Adrenal gland (tissue), 12 donors: ENCODE measurements around the gene SMURF1. TPM values are rescaled to one million over a fixed set of nuclear protein-coding genes. Genes with fewer than 3 reads are reported as not detected.

Experiments
- DNase-seq, 7 donors: peaks; one replicate each; pipeline ENCODE4 v3.0.0-alpha.2; 2019 to 2020
- H3K27ac ChIP-seq, 5 donors: fragments of 200-600 bp; sonication (generic) in 4 of 5; 1 replicate in 3 of 5; 2 replicates in 2 of 5; pipeline versions ENCODE4 v1.5.1 to v1.8.0; 2016 to 2020; ENCODE audit warnings: mild to moderate bottlenecking in 1 of 5
- H3K27me3 ChIP-seq: fragments of 200-600 bp; 2 replicates; pipeline ENCODE4 v1.8.0; 2021
- H3K36me3 ChIP-seq, 2 donors: fragments of 200-600 bp; replicated peaks in 1 of 2; 1 replicate in 1 of 2; 2 replicates in 1 of 2; pipeline versions ENCODE4 v1.5.1 to v1.8.0; 2018 to 2022
- H3K4me1 ChIP-seq, 2 donors: fragments of 200-600 bp; replicated peaks in 1 of 2; 1 replicate in 1 of 2; 2 replicates in 1 of 2; pipeline versions ENCODE4 v1.5.1 to v1.8.0; 2018 to 2021
- H3K4me3 ChIP-seq, 4 donors: fragments of 200-600 bp; sonication (generic) in 3 of 4; one replicate each; pipeline ENCODE4 v1.5.1; 2016 to 2018
- H3K9me3 ChIP-seq, 3 donors: fragments of 200-600 bp; sonication (generic) in 1 of 3; replicated peaks in 1 of 3; 1 replicate in 2 of 3; 2 replicates in 1 of 3; pipeline versions ENCODE4 v1.5.1 to v1.8.0; 2016 to 2021
- CTCF ChIP-seq, 6 experiments: fragments of 450-650 bp in 4 of 6; fragments of 200-600 bp in 2 of 6; sonication (generic) in 1 of 6; IDR thresholded peaks; 1 replicate in 5 of 6; 2 replicates in 1 of 6; pipeline versions ENCODE4 v1.5.1 to v1.8.0; 2016 to 2021; ENCODE audit warnings: antibody characterized with exemption in 6 of 6, mild to moderate bottlenecking in 2 of 6, moderate library complexity in 1 of 6
- POLR2A ChIP-seq, 2 donors: fragments of 450-650 bp; IDR thresholded peaks; one replicate each; pipeline ENCODE4 v1.6.1; 2017; ENCODE audit warnings: antibody characterized with exemption in 2 of 2, mild to moderate bottlenecking in 2 of 2, moderate library complexity in 1 of 2
- WGBS, 4 donors: extraction: QIAGEN DNeasy Blood & Tissue Kit in 2 of 4; methylation state at CpG; one replicate each; pipeline versions ENCODE4 v1.1.5 to v1.1.7; 2013 to 2017; 5-methylcytosine and 5-hydroxymethylcytosine counted together
- intact Hi-C, 2 donors: fragments of 100-400 bp; cut with DNase I; formaldehyde crosslinking; loops; one replicate each; pipeline versions ENCODE4 v1.14.1 to v1.15.0; 2022 to 2023
- polyA plus RNA-seq, 3 donors: library from polyadenylated mRNA; stranded (reverse); fragments of 200-250 nt in 2 of 3; fragments of 350-450 nt in 1 of 3; fragmentation: Illumina TruSeq in 1 of 3; extraction: RNeasy Lipid Tissue Mini Kit (QIAGEN cat#74804) in 1 of 3; gene quantifications; one replicate each; pipeline ENCODE4 v1.2.3, GENCODE V29; 2013 to 2014
- total RNA-seq, 9 donors: library from RNA; depleted of rRNA in 4 of 9; stranded (reverse); fragments of >200 nt in 4 of 9; fragments of 120-200 nt in 1 of 9; fragmentation: NEBNext Ultra II Directional in 1 of 9; extraction: Animal tissue kit (Norgen Biotek cat#: 25700) in 1 of 9; gene quantifications; one replicate each; pipeline versions ENCODE4 v1.1.0 to v1.2.4, GENCODE V29; 2013 to 2023
- donor health status: healthy with polysubstance abuse.
- donor health status: Bipolar disorder and iron deficiency.
- donor health status: DM: yes; HTN: yes; CAD: no.
- donor health status: DM: no; HTN: no; CAD: no.
- donor health status: DM: no; HTN: no; CAD: no.
- donor health status: DM: yes; HTN: yes; CAD: no.

SMURF1 gene
- total and polyA plus RNA-seq, 12 donors = 8.9 to 40.3 (median 22.3) TPM

DNA sequence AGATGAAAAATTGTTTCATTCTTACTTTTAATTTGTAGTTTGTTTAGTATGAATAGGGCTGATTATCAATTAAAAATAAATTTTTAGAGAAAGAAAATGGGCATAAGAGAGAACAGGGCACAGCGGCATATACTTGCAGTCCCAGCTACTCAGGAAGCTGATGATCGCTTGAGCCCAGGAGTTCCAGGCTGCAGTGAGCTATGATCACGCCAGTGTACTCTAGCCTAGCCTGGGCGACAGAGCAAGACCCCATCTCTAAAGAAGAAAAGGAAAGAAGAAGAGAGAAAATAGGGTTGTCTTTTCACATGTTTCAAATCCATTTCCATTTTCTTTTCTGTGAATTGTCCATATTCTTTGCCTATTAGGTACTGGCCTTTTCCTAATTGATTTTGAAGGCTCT lies 8.0 kb downstream of the SMURF1 start:
- Histone ChIP-seq H3K4me3 (no peak overlapping the region), H3K27ac (no peak overlapping the region), H3K4me1 (peaks cover 16 to 61% of the 10 kb centered on the region in 2 donors), H3K9me3 (no peaks in the 10 kb centered on the region), H3K27me3 (no peaks in the 10 kb centered on the region), H3K36me3 (no peaks in the 10 kb centered on the region)
- WGBS, 4 donors = 89 to 98% (median 94%) methylated on average over 4 of the region's 4 CpGs
- no peak for TF ChIP-seq POLR2A (IDR thresholded peaks at IDR 0.05)
- TF ChIP-seq CTCF (IDR thresholded peaks at IDR 0.05) = no peak
- DNase-seq = no peak
- intact Hi-C loops = no loop called here

DNA sequence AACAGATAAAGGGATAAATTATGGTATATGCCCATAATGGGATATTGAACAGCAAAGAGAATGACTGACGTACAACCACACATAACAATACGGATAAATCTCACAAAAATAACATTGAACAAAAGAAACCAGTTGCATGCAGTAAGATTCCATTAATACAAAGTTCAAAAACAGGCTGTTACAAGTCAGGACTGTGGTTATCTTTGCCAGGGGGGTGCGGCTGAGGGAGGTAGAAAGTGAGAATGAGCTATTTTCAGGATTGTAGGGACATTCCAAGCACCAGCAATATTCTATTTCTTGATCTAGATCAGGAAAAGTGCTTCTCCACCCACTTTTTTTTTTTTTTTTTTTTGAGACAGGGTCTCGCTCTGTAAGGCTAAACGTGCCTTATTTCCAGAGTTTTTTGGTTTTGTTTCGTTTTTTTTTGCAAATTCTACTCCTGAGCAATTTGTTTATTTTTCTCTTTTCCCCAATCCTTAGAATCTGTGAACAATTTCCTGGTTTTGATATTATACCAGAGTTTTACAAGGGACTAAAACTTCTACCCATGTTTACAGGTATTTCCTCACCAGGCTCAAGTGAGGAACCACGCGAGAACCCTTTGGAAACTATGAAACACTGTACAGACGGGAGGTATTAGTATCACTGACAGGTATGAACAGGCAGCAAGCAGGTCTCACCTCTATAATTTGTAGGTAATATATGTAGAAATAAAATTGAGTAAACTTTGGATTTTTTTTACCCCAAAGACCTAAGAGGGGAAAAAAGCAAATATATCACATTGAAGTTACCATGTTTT lies 9.9 kb downstream of the SMURF1 start:
- WGBS, 4 donors = 64 to 68% (median 66%) methylated on average over 9 of the region's 9 CpGs
- Histone ChIP-seq H3K4me1 (peaks cover 9 to 57% of the 10 kb centered on the region in 2 donors), H3K27me3 (no peaks in the 10 kb centered on the region), H3K9me3 (no peaks in the 10 kb centered on the region), H3K27ac (peak overlapping the region in 1 of 5 donors; percentile 11), H3K4me3 (no peak overlapping the region), H3K36me3 (no peaks in the 10 kb centered on the region)
- intact Hi-C loops = no loop called here
- TF ChIP-seq CTCF (IDR thresholded peaks at IDR 0.05) (no peak), POLR2A (IDR thresholded peaks at IDR 0.05) (no peak)
- no peak for DNase-seq

GRCh38 chr7:99132595-99133321 lies 11.2 kb downstream of the SMURF1 start:
- DNase-seq = no peak
- WGBS, 4 donors = 86 to 90% (median 88%) methylated on average over 8 of the region's 8 CpGs
- Histone ChIP-seq H3K27ac (no peak overlapping the region), H3K4me3 (no peak overlapping the region), H3K9me3 (no peaks in the 10 kb centered on the region), H3K27me3 (no peaks in the 10 kb centered on the region), H3K36me3 (no peaks in the 10 kb centered on the region), H3K4me1 (peaks cover 5 to 58% of the 10 kb centered on the region in 2 donors)
- intact Hi-C loops = no loop called here
- TF ChIP-seq POLR2A (IDR thresholded peaks at IDR 0.05) (no peak), CTCF (IDR thresholded peaks at IDR 0.05) (no peak)

GRCh38 chr7:99131290-99131689 lies 12.6 kb downstream of the SMURF1 start:
- H3K4me1 ChIP-seq = peaks cover 14 to 59% of the 10 kb centered on the region in 2 donors
- DNase-seq = no peak
- H3K27me3 ChIP-seq = no peaks in the 10 kb centered on the region
- 93 to 97% (median 93%) methylated on average over 2 of the region's 2 CpGs for WGBS, 4 donors
- no peak overlapping the region for H3K4me3 ChIP-seq
- no peak overlapping the region for H3K27ac ChIP-seq
- no peak for TF ChIP-seq CTCF (IDR thresholded peaks at IDR 0.05)
- TF ChIP-seq POLR2A (IDR thresholded peaks at IDR 0.05) = no peak
- H3K9me3 ChIP-seq = no peaks in the 10 kb centered on the region
- no peaks in the 10 kb centered on the region for H3K36me3 ChIP-seq
- intact Hi-C loops = no loop called here
